T-helper 2 cell treated with Interferon-gamma antibody and Interleukin-4, amounts not matched to agents 100 ng/mL and 5 ng/mL, for 36 hours (primary cell): Measurements from ENCODE around the gene MTHFD1L. TPM values are rescaled to one million over a fixed set of nuclear protein-coding genes. Genes with fewer than 3 reads are reported as not detected.
"Not testable (repeated sequence)": the region's sequence is repeated elsewhere in the genome, so short reads cannot be mapped to it uniquely, and the experiment has no call there.

Experiments used
- intact Hi-C: fragments of 100-400 bp; cut with micrococcal nuclease; formaldehyde crosslinking; loops from one replicate; pipeline ENCODE4 v1.15.1; 2023
- total RNA-seq: library from RNA; stranded (reverse); gene quantifications from 2 replicates; pipeline ENCODE4 v1.2.3, GENCODE V29; 2022

Gene MTHFD1L
- total RNA-seq, 1 donor from 2014 or later: 41.5 TPM

DNA sequence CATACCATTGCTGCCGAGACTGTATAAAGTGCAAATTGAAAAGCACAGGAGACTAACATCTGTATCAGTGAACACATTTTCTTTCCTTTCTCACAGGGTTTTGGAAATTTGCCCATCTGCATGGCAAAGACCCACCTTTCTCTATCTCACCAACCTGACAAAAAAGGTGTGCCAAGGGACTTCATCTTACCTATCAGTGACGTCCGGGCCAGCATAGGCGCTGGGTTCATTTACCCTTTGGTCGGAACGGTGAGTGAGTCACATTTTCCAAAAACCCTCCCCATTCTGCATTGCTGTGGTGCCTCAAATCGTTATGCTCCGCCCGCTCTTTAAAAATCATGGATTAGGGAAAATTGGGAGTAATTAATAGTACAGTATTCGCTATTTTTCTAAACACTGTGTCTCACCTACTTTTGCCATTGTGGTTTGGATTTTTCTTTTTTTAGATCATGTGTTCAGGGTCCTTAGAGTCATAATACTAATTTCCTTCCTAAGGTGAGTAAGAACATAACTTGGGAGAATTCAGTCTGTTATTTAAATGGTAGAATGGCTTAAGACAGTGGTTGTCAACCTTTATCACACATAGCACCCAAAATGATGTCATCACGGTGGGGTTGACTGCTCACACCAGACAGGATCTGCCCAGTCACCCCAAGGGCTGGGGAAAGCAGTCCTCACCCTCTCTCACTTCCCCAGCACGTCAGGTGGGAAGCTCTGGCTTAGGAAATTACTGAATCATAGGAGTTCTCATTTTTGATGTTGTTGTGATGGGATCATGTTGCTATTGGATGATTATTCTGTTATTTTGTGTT, 171.6 kb downstream of the MTHFD1L start:
- intact Hi-C loops: no loop called here

DNA sequence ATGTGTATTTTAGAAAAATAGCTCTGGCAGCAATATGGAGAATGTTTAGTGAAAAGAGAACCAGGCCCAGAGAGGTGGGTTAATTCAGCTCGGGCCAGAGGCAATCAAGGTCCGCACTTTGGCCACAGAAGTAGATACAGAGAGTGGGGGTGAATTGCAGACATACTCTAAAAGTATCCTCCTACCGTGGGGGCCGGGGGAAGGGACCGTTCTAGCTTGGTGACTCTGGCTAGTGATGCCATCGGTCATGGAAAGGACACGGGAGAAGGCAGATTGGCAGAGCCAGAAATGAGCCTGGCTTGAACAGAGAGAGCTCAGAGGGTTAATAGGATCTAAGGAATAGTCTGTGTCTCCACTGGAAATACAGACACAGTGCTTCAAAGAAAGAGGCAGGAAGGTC, 173.1 kb downstream of the MTHFD1L start:
- intact Hi-C loops: no loop called here

DNA sequence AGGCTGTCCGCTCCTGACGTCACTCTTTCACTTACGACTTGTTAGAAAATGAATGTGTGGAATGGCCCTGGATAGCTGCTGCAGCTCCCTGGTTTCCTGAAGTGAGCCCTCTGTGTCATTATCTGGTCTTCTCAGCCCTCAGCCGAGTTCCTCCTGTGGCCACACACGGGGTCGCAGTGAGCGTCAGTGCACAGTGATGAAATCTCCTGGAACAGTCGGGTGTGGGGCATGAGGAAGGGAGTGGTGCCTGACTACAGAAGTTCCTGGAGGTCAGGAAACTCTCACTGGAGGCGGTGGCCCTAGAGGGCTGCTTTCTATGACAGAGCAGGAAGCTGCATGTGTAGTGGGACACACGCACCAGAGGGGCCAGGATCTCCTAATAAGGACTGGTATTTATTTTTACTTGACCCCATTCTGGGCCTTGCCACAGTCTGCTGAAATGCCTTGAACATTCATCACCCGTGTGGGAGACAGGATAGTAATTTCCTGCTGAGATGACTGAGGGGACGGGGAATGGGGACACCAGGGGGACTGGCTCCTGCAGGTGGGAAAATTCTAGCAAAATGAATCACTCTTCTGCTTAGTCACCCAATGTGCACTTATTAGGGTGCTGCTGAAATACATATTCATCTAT, 175.5 kb downstream of the MTHFD1L start:
- intact Hi-C loops: not testable (repeated sequence)

DNA sequence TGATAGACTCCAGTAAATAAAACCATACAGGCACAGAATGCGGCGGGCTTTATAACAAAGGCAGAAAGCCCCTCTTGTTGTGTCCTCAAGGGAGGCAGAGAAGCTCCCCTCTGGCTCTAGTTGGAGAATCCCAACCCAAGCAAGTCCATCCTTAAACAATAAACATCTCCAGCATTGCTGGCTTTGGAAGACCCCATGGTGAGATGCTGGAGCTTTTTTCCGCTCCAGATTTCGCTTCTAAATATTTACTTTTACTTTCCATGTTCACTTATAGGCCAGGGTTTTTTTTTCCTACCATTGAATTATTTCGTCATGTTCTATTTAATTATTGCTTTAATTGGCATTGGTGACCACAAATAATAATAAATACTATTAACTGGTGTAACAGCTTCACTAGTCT, 176.2 kb downstream of the MTHFD1L start:
- intact Hi-C loops: no loop called here

DNA sequence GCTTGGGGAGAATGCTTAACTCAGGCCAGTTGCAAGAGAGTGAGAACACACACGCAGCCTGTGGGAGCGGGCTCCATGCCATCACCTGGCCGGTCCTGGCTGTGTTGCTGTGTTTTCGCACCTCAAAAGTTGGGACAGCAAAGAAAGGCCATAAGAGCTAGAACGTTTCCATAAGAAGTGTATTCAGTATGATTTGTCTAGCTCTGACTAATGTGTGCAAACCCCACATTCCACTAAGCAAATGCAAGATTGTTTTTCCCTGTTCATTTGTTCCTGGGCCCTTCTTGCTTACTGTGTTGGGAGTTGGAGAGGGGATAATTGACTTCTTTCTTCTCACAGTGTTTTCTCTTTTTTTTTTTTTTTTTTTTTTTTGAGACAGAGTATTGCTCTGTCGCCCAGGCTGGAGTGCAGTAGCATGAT, 177.4 kb downstream of the MTHFD1L start:
- intact Hi-C loops: not testable (repeated sequence)

DNA sequence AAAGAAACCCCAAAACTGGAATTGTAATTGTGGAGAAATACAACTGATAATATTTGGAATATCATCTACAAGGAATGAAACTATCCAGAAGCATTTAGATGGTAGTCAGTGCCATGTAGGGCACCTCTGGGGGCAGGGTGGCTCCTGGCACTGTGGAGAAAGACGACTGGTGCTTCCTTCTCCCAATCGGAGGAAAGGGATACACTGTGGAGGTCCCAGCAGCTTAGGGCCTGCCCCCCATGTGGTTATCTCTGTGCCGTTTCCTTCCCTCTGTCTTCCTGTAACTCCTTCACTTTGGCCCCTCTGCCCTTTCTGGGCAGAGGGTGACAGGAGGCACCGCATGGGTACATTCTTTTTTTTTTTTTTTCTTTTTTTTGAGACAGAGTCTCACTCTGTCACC, 178.4 kb downstream of the MTHFD1L start:
- intact Hi-C loops: no loop called here

DNA sequence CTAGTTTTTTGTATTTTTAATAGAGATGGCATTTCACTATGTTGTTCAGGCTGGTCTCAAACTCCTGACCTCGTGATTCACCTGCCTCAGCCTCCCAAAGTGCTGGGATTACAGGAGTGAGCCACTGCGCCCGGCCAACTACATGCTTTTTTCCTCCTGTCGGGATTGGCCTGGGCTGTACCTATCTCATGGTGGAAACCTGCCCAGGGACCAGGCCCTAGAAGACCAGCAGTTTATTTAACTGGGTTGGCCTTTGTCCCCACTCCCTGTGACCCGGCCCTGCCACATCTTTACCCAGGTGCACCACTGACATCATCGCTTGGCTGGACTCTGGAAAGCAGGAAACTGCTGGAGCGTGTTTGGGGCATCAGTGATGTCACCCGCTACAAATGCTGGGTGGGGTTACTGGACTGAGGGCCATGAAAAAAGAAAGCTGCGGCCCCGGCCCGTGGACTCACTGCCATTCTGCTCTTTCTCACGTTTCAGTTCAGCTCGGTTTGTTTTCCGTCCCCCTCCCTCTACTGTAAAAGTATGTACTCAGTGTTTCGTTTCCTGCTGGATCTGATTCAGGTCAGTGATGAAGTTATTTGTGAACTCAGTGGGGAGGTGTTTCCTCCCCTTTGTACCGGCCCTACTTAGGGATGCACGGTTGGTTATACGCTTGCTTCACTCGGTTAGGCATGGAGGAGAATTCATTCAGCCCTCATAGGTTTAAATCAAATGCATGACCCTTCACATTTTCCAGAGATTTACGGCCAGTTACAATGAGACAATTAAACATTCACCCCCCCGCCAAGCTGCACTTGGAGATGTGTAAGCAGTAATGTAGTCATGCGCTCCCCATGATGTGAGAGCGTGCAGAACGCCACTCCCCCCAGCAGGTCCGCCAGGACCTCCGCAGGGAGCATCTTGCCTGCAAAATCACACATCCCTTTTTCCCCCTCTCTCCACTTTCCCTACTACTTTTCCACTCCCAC, 179.3 kb downstream of the MTHFD1L start:
- intact Hi-C loops: no loop called here

DNA sequence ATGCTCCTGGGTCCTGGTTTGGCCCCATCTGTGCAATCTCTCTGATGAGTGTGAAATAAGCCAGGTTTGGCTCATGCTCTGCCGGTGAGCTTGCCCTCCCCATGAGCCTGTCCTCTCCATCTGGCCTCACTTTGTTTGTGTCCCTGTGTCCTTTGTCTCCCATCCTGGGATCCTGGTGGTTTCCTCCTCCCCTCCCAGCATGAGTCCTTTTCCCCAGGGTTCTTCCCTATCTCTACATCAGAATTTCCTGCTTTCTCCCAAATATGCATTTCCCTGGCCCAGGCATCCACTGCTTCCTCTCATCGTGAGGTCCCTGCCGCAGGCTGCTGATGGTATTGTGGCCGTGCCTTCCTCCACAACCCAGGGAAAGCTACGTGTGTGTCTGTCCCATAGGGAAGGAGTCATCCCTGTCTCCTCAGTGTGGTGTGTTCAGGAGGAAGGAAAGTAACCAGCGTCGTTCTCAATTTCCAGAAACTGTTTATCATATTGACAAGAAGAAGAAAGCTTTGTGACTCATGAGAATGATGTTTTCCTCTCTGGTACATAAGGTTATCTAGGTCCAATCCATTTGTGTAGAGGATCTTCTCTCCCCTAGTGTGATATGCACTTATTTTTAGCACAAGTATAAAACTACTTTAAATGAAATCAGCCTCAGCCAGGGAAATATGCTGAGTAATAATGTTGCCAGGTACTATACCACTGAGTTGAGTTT, 180.2 kb downstream of the MTHFD1L start:
- intact Hi-C loops: not testable (repeated sequence)

DNA sequence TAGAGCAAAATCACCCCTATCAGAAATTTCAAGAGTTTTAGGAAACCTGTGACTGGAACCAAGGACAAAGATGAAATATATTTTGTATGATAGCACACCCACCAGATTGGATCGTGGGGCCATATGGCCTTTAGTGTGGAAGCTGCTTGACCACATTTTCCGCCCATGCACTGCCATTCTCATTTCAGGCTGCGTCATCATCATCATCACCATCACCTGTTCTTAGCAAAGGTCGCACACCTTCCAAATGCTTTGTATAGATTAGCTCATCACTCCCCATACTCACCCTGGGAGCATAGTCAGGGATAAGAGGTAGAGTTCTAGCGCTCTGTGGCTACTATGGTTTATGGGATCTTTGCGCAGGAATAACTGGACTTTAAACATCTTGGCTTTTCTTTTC, 185.7 kb downstream of the MTHFD1L start:
- intact Hi-C loops: no loop called here

DNA sequence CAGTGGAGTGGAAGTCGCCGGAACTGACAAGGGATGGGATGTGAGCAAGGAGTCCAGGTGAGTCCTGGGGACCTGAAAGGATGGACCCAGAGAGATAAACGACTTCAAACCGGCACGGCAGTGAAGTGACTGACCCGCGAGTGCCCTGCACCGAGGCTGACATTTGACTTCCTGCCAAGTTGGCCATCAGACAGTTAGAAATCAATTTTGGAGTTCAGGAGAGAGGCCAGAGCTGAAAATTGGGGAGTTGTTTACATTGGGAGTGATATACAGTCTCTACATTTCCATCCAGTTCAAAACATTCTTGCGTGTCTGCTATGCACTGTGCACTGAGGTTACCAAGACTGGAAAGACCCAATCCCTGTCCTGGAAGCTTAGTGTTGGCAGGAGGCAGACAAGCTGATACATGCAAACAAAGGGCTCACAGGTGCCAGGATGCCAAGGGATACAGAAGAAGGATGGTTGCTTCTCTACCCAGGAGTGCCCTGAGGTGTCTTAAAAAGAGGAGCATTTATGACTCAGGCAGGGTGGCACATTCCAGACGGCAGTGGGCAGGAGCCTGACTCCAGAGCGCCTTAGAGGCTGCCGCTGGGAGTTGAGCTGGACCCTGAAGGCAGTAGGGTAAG, 186.6 kb downstream of the MTHFD1L start:
- intact Hi-C loops: no loop called here

DNA sequence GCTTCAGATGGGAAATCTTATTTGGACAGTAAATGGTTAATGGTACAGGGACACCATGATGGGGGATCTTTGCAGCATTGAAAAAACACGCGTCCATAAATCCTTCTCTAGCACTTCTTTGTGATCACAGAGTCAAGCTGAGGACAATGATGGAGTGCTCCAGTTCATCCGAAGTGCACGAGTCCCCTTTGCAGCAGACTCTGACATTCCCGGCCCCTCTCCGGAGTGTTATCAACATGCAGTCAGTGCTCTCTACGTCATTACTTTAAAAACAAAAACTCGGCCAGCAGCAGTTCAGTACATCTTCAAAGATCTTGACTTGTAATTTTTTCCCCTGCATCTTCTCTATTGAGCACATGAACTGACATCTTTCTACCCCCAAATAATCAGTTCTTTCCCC, 188.8 kb downstream of the MTHFD1L start:
- intact Hi-C loops: no loop called here

DNA sequence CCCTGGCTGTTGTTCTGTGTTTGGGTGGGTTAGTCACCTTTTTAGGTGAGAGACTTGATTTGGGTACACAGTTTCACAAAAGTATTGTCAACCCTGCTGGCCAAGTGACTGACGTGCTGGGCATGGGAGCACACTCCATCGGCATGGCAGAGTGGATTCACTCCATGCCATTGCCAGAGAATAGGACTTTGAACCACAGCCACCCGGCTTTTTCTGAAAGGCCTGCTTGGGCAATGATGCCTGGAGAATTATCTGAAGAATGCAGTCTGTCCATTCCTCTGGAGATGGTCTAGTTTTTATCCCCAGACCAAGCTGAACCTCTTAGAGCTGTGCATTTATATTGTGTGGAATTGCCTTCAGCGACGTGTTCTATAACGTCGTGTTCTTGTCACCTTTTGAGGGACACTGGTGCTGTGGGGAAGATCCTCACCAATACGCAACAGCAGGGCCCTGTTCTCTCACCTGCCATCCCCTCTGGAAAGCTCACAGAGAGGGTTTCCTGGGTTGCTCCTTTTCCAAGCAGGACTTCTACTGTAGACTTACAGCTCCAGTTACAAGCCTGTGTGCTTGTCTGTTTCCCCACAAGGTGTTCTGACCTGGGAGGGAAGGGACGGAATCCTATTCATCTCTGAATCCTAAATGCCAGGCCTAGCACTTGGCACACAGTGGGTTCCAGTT, 190.9 kb downstream of the MTHFD1L start:
- intact Hi-C loops: no loop called here

DNA sequence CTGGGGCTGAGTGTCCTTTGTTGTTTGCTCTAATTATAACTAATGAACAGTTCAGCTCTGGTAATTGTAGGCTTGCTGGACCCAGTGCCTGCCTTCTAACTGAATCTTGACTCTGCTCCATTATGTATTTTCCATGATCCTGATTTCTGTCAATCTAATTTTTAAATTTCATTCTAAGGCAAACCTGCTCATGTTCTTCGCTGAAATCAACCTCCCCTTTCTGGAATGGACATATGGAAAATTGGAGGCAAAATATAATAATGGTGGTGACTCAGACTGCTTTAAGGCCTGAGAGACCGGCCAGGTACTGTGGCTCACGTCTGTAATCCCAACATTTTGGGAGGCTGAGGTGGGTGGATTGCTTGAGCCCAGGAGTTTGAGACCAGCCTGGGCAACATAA, 191.6 kb downstream of the MTHFD1L start:
- intact Hi-C loops: no loop called here

DNA sequence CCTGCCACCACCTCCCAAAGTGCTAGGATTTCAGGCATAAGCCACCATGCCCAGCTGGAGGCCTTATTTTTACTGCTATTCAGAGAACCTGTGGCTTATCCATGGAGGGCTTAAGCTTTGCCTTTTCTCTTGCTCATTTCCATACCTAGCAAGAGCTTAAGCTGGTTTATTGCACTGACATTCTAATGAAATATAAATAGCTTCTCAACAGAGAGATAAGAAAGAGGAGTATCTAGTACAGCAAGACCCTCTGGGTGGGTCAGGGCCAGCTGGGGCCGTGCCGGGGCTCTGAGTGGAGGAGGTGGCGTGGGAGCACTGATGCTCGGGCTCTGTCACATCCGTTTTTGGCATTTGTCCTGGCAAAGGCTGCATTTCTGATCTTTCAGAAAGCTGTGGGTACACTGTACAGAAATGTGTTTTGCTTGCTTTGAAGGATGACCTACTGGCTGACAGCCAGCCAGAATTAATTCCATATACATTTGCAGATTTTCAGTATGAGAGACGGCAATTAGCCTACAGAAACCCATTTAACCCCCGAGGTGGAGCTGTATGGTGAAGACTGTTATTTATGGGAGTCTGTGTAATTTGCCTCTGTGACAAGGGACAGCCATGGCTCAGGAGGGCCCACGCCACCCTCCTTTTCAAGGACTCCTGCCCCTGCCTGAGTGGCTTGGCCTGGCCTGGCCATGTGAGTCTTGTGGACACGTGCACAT, 192.7 kb downstream of the MTHFD1L start:
- intact Hi-C loops: no loop called here

DNA sequence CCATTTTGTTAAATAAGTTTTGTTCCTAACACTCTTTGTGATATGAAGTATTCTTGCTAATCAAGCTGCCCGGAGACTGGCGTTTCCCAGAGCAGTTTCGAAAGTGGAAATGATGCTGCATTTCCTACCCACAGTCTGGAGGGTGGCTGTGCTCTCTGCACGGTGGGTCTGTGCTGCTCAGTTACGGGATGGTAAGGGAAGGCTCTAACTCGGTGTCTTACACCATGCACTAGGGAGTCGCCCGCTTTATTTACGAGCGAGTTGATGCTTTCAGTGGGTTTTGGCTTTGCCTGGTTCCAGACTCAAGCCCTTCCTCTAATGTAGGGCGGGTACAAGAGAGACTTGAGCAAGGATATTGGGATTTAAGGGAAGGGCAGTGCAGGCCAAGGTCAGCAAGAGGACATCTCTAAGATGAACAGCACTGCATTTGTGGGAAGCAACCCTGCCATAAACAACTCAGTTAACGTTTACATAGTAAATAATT, 194.2 kb downstream of the MTHFD1L start:
- intact Hi-C loops: no loop called here

DNA sequence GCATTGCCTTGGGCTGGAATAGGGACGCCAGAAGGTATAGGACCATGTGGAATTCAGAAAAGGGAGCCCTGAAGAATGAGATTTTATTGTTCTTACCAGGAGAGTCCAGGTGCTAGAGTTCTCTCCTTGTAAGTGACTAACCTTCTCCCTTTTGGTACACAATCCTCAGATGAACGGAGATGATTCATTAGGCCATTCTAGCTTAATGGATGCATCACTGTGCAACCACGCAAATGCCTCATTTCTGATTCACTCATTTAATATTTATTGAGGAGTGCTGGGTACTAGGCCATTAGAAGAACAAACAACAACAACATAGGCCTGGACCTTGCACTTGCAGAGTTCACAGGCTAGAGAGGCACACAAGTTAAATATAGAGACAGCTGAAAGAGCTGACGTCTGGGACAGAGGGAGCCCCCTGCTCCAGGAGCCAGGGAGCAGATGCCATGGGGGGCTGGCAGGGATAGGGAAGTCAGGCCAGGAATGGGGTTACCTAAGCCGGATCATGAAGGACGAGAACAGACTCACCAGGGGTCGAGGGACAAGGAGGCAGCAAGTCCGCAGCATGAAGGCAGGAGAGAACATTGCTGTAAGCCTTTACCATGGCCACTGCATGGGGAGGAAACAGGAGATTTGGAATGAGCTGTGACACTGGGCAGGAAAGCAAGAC, 194.7 kb downstream of the MTHFD1L start:
- intact Hi-C loops: no loop called here

DNA sequence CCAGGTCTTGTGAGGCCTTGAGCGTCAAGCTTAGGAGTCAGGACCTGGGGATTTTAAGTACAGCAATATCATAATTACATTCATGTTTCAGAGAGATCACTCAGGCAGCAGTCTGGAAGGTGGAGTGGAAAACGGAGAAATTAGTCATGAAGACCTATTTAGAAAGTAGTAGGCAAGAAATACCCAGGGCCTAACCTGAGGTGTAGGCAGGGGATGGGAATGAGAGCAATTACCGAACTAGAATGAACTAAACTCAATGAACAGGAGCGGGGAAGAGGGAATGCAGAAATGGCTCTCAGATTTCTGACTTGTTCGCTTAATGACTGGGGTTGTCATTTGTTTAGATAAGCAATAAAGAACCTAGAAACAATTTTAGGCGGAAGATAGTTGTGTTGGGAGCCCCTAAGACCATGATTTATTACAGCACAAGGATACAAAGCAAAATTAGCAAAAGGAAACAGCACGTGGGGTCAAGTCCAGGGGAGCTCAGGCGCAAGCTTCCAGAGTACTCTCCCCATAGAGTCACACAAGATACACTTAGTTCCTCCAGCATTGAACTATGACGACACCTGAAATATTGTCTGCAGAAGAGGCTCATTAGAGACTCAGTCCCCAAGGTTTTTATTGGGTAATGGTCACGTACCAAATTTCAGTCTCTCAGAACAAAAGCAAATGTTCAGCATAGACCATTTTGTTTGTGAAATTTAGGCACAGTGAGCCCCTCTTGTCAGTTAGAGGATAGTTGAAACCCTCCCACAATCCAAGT, 195.4 kb downstream of the MTHFD1L start:
- intact Hi-C loops: no loop called here

DNA sequence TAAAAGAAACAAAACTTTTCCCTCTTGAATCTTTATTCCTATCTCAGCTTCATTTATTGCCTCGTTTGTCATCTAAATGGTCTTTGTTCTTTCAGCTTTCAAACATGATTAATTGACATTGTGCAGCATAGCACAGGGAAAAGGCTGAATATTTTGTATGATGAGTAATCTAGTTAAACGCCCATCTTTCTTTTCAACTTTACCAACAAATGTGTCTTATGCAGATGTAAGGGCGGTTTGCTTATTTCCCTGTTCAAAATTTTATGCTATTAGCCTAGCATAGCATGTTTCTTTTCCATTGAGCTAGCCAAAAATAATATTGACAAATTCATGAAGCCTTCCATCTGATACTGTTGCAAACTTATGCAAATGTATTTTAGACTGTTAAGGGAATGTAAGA, 197.8 kb downstream of the MTHFD1L start:
- intact Hi-C loops: no loop called here
